ENCODE data around the gene TPM4.
A peak's percentile ranks its signal among the peaks of the same experiment; 100 is the strongest.
"Not testable (repeated sequence)": the region's sequence is repeated elsewhere in the genome, so short reads cannot be mapped to it uniquely, and the experiment has no call there.

TPM4 gene

DNA sequence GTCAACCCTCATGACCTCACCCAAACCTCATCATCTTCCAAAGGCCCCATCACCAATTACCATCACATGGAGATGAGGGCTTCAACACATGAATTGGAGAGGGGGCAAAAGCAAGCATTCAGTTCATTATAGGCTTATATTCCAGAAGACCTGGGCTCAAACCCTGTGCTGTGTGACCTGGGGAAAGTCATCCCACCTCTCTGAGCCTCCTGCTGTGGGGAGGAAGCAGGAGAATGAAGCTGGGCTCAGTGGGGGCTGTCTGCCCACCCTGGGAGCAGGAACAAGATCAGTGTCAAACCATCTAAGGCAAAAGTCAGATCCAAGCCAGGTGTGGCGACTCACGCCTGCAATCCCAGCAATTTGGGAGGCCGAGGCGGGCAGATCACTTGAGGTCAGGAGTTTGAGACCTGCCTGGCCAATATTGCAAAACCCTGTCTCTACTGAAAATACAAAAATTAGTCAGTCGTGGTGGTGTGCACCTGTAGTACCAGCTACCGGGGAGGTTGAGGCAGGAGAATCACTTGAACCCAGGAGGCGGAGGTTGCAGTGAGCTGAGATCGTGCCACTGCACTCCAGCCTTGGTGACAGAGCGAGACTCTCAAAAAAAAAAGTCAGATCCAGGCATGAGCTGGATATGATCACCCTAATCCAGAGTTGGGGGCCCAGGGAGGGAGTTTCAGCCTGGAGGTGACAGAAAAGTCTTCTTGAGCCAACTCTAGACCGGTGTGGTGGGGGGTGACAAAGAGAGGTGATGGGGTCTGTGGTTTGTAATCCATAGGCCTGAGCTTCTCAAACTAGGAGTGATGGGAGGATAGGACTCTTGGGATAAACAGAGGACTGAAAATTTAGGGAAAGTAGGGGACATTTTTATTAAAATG lies 1.6 kb upstream of the TPM4 start:
- no peak for DNase-seq

DNA sequence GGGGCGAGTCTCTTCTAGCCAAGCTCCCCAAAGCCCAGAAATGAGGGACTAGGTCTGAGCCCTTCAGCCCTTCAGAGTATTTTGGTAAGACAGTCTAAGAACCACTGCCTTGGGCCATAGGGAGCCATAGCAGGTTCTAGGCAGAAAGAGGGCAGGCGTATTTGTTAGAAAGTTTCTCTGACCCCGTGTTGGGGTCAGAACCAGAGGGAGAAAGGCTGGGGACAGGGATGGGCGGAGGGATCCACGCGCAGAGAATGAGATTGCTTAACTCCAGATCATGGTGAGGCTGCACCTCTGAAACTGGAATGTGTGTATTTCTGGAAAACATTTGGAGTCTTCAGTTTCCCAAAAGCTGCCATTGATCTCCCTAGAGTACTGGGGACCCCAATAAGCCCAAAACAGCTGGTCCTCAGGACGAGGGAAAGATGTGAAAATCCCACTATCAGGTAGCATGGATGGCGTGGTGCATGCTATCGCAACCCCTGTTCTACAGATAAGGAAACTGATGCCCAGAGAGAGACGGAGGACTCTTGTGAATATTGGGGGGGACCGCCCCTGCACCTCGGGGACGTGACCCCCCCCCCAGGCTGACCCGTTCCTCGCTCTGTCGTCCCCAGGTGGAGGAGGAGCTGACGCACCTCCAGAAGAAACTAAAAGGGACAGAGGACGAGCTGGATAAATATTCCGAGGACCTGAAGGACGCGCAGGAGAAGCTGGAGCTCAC lies 703 bp upstream of the TPM4 start:
- no peak for DNase-seq

DNA sequence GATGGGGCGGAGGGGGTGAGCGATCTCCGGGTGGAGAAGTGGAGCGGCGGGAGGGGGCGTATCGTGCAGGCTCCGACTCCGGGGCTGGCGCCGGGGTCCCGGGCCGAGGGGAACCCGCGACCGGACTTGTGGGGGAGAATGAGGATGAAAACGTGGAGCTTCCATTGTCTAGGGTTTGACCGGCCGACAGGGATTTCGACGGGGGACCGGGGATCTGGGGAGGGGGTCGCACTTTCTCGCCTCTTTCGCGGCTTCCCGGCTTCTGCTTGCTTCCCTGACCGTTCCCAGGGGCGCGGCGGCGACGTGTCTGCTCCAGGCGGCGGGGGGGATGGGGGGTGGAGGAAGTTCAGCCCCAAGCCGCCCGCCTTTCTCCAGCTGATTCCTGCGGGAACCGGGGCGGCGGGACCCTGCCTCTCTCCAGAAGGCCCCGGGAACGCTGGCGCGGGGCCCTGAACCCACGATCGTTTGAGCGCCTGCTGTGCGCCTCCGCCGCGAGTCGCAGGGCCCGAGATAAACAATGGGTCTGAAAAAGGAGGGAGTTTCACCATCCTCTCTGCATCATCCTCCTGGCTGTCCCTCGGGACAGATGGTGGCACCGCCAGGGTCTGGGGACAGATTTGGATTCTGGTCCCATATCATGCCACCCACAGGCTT lies 790 bp downstream of the TPM4 start:
- peak; percentile 46 to 58 for DNase-seq

DNA sequence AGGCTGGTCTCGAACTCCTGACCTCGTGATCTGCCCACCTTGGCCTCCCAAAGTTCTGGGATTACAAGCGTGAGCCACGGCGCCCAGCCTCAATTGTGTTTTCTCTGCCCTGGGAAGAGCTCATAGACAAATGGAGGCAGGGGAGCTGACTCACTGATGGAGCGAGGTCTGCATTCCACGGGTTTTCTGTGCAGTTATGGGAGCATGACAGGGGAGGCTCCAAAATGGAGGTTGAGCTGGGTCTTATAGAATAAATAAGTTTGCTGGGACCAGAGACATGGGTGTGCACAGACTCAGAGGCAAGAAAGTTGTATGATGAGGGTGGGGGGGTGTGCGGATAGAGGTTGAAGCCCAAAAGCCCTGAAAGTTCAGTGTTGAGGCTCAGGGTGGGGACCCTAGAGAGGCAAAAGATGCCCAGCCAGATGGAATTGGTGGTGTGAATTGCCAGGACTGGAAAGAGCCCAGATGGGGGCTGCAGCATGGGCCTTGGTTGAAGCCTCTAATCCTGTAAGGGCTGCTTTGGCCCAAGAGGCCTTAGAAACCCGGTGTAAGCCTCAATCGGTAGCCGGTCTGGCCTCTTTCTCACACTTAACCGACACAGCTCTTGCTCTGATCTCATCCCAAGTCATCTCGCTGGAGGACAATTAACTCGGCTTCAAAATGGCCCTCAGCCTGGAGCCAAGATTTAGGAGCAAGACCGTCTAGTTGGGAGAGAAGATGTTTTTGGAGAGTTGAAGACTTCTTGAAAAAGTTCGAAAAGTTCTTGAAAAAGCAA lies 1.9 kb downstream of the TPM4 start:
- peak; percentile 25 to 68 for DNase-seq

DNA sequence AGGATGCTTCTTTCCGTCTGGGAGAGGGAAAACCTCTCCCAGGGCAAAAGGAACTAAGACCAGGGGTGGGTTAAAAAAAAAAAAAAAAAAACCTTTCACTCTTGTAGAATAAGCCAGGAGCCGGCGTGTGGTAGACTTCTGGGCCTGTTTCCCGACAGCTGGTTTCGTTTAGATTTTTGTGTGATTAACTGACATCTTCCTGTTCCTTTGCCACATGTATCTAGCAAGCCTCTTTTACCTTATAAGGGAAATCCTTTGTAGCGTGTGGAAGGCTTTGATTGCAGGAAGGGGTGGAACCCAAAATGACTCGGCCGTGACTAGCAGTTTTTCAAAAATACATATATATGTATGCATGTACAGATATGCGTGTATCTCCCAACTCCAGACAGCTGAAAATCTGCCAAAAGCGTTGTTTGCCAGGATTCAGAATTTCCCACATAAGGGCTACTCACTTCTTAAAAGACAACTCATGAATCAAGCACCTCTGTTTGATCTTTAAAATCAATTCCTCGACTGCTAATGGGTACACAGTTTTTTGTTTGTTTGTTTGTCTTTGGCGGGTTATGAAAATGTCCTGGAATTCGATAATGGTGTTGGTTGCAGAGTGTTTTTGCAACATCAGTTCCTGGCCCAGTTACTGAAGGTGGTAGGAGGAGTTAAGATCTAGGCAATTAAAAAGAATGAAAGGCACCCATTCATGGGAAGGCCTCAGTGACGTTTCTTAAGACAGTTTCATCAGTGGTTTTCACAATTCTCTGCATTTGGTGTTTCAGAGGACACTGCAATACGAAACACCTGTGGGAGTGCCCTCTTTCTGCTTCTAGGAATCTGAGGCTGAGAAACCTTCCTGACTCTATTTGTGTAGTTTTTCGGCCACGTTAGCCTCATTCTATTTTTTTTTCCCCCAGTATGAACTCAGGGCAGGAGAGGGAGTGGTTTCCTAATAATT lies 2.7 kb downstream of the TPM4 start:
- peak in 1 of 2 experiments; percentile 15 for DNase-seq

DNA sequence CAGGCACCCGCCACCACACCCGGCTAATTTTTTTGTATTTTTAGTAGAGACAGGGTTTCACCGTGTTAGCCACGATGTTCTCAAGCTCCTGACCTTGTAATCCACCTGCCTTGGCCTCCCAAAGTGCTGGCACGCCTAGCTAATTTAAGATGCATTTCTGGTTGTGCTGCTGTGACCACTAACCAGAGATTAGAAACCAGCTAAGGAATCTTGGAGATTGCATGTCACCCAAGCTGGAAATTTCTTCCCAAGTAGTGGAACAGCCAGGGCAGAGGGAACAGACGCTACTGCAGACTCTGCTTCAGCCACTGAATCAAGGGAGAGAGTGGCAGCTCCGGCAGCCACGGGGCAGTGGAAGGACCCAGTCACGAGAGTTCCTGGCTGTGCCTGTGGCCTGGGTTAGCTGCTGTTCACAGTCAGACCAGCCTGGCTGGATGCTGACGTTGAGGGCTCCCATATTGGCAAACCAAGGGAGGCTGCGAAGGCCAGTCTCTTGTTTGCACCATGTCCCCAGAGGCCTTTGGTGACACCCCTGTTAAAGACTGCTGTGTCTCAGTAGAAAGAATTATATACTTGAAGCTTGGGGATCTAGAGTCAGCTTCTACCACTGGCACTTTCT lies 7.9 kb downstream of the TPM4 start:
- no peak for DNase-seq

DNA sequence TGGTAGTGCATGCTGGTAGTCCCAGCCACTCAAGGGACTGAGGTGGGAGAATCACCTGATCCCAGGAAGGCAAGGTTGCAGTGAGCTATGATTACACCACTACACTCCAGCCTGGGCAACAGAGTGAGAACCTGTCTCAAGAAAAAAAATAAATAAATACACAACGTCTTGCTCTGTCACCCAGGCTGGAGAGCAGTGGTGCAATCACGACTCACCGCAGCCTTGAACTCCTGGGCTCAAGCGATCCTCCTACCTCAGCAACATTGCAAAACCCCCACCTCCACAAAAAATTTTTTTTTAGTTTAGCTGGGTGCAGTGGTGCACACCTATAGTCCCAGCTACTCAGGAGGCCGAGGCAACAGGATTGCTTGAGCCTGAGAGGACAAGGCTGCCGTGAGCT lies 8.8 kb downstream of the TPM4 start:
- DNase-seq: no peak

DNA sequence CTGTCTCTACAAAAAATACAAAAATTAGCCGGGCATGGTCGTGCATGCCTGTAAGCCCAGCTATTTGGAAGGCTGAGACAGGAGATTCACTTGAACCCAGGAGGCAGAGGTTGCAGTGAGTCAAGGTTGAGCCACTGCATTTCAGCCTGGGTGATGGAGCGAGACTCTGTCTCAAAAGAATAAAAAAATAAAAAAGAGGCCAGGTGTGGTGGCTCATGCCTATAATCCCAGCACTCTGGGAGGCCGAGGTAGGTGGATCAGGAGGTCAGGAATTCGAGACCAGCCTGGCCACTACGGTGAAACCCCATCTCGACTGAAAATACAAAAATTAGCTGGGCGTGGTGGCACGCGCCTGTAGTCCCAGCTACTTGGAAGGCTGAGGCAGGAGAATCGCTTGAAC lies 11.1 kb downstream of the TPM4 start:
- not testable (repeated sequence) for DNase-seq

DNA sequence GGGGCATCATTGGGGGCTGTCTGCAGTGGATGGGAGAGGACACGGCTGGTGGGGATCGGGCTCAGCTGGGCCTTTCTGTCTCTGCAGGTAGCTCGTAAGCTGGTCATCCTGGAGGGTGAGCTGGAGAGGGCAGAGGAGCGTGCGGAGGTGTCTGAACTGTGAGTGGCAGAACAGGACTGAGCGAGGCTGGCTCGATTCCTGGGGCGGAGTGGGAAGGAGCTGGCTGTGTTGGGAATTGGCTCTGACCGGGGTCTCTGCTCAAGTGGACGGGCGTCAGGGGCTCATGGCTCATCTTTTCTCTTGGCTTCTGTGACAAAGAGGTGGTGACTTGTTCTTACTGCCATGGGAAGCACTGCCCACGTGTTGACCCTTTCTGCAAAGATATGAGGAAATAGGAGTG lies 11.6 kb downstream of the TPM4 start:
- DNase-seq: no peak

DNA sequence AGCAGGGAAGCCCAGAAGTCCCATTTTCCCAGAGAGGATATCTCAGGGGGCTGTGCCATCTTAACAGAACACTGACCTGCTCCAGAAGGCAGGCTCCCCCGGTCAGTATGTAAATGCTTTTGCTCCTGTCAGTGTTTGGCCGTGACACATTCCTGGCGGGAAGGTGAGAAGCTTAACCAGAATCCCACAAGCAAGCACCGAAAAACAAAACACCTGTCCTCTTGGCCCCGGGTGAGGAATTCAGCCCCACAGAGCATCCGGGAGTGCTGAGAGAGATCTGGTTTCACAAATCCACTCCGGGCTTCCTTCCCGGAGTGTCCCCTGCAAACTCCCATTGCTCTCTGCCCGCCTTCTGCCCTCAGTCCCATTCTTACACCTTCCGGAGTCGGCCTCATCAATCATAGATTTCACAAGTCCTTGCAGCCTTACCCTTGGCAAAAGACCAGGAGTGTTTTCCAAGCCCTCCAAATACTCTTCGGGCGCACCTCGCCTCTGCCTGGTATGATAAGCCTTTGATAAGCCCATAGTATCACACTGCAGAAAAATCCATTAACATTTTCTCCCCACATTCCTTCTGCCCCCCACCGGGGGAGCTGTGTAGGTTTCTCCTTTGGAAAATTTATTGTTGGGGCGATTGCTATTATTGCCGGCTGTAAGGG lies 12.2 kb downstream of the TPM4 start:
- DNase-seq: no peak

DNA sequence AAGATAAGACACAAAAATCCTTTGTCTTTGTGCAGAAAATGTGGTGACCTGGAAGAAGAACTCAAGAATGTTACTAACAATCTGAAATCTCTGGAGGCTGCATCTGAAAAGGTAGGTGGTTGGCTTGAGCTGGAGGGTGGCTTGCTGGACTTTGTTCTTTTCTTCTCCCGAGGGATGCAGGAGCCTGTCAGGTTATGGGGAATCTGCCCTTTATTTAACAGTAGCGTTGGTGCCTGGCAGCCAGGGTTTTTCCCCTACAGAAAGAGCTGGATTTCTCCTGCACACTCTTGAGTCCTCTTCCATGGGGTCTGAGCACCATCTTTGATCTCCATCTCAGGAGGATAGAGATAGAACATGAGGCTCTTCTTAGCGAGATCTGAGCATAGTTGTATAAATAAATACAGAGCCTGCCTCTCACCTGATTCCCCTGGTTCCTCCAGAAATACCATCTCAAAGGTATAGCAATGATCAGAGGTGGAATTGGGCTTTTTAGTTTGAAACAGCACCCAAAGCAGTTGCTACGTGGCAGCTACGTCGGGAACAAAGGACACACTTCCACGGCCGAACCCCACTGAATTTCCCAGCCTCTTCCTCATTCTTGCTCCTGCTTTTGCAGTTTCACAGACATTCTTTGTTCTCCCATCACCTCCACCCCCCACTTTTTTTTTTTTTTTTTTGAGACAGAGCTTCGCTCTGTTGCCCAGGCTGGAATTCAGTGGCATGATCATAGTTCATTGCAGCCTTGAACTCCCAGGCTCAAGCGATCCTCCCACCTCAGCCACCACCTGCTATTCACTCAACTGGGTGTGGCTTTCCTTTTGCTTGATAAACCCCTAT lies 12.9 kb downstream of the TPM4 start:
- DNase-seq: no peak

DNA sequence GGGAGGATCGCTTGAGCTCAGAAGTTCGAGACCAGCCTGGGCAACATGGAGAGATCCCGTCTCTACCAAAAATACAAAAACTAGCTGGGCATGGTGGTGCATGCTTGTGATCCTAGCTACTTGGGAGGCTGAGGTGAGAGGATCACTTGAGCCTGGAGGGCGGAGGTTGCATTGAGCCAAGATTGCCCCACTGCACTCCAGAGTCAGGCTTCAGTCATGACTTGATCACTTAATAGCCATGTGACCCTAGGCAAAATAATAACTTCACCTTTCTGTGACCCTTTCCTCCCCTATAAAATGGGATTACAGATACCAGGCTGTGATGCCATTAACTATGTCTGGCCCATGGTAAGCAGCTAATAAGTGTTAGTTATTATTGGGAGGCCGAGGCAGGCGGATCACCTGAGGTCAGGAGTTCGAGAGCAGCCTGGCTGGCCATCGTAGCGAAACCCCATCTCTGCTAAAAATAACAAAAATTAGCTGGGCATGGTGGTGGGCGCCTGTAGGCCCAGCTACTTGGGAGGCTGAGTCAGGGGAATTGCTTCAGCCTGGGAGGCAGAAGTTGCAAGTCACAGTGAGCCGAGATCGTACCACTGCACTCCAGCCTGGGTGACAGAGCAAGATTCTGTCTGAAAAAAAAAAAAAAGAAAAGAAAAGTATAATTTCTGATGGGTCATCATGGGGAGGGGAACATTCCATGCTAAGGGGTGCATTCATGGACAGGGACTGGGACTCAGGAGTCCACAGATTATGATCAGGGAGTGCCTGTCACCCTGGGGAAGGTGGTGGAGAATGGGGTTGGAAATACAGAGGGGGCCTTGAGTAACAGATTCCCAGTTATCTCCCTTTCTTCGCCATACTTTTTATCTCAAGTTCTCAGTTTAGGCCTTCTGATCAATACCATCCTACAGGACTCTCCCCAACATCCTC lies 15.5 kb downstream of the TPM4 start:
- DNase-seq: no peak

DNA sequence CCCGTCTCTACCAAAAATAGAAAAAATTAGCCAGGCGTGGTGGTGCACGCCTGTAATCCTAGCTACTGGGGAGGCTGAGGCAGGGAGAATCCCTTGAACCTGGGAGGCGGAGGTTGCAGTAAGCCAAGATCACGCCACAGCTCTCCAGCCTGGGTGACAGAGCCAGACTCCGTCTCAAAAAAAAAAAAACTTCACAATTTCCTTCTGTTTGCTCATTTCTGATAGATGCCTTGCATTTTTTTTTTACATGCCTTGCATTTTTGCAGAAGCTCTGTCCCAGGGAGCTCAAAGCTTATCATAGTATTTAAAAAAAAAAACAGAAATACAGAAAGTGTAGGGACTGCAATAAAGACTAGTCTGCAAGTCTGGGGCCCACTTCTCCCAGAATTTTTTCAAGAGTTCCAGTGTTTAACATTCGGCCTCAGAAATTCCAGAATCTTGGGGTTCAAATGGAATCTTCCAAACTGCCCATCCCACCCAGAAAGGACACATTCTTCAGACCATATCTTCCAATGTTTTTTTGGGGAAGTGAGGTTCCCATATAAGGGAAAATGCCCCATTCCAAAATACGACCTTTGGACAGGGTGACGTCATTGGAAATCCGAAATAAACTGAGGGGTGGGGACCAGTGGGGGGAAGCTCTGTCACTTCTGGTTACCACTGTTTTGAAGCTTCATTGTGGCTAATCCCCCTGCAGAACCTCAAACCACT lies 18.2 kb downstream of the TPM4 start:
- DNase-seq: no peak

DNA sequence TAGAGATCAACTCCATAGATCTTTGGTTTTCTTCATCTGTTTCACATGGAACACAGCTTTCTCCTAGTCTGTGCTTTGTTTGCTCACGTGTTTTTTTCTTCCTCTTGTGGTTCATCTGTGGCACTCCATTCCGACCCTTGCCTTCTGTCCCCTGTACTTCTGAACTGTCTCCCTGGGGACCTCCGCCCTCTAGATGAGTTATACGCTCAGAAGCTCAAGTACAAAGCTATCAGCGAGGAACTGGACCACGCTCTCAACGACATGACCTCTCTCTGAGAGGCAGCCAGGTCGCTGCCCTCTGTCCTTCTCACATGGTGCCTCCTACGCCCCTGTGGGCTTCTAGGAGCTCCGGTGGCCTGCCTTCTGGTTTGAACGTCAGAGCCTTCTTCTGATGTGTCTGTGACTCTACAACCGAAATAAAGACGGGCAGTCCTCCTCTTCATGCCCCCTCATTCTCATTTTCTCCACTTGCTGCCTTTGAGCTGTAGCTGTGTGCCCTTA lies 18.8 kb downstream of the TPM4 start:
- peak in 1 of 2 experiments; percentile 34 for DNase-seq

DNA sequence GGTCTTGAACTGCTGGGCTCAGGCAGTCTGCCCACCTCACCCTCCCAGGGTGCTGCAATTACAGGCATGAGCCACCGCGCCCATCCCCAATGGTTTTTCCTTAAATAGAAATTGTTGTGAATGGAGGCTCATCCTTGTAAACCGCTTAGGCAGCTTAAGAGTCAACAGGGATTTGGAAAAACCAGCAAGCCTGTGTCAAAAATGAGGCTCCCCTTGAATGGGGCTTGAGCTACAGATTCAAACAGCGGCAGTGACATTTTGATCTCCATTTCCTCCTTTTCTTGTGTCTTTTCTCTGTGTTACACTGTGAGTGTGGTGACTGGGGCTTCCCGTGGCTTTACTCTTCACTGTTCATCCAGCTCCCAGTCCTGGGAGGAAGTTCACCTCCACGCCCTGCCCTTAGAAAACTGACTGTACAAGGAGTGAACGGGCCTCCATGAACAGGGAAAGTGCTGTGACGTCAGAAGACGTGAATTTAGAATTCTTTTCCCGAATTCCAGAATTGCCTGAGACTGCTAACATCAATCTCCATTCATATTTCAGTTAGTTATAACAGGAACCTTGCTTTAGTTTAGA lies 20.1 kb downstream of the TPM4 start:
- DNase-seq: no peak

DNA sequence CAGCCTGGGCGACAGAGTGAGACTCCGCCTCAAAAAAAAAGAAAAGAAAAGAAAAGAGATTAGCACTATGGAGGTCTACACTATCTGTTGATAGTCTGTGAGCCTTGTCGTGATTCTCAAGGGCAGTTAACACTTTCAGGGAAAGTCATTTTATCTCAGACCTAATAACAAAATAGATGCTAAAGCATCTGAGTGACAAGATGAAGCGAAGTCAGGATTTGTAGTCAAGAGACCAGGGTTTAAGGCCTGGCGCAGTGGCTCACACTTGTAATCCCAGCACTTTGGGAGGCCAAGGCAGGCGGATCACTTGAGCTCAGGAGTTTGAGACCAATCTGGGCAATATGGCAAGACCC lies 22.1 kb downstream of the TPM4 start:
- no peak for DNase-seq

DNA sequence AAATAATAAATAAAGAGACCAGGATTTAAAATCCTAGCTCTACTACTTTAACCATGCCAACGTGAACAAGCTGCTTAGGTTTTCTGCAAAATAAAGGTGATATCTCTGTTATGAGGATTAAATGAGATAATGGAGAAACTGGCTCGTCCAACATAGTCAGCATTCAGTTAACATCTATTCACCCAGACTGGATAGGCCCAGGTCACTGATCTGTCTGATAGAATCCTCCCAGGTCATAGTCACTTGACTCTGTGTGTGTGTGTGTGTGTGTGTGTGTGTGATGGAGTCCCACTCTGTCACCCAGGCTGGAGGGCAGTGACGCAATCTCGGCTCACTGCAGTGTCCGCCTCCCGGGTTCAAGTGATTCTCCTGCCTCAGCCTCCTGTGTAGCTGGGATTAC lies 22.5 kb downstream of the TPM4 start:
- no peak for DNase-seq
